H1 (cell line): ENCODE data around the gene EBF3. TPM values are rescaled to one million over a fixed set of nuclear protein-coding genes. Genes with fewer than 3 reads are reported as not detected.

Experiments used
- CTCF ChIA-PET: fragments of 300-600 bp; sonication (Branson Sonifier 250); formaldehyde crosslinking; loops from one replicate; lab custom pipeline; 2021; ENCODE audit not compliant: partially characterized antibody; lab: Charles Lee
- POLR2A ChIA-PET: fragments of 300-600 bp; sonication (Branson Sonifier 250); formaldehyde crosslinking; loops from one replicate; lab custom pipeline; 2021; ENCODE audit warnings: inconsistent platforms; ENCODE audit not compliant: partially characterized antibody; lab: Charles Lee
- DNase-seq, 2 experiments: peaks; one replicate each; pipeline versions ENCODE4 v3.0.0 to v3.0.0-alpha.2; 2010 to 2022; ENCODE audit warnings: low spot score in 2 of 2, low read depth in 1 of 2, mixed read lengths in 1 of 2
- FAIRE-seq: peaks from 2 replicates; lab custom pipeline; 2011; peaks lifted over from hg19 to GRCh38; lab: Jason Lieb, UNC
- H2AFZ ChIP-seq: 2 replicates; pipeline ENCODE4 v1.8.1; 2012; ENCODE audit warnings: low read length, inconsistent platforms
- H2AK5ac ChIP-seq: 2 replicates; pipeline ENCODE4 v1.6.1; 2013; ENCODE audit warnings: low read depth, low read length
- H2BK120ac ChIP-seq: replicated peaks from 2 replicates; pipeline ENCODE3; 2013; ENCODE audit warnings: low read depth, low read length, inconsistent platforms
- H2BK12ac ChIP-seq: 2 replicates; pipeline ENCODE4 v1.6.1; 2013; ENCODE audit warnings: low read depth, low read length
- H2BK15ac ChIP-seq: 2 replicates; pipeline ENCODE4 v1.6.1; 2013; ENCODE audit warnings: low read length
- H2BK20ac ChIP-seq: 2 replicates; pipeline ENCODE4 v1.6.1; 2013; ENCODE audit warnings: low read length
- H2BK5ac ChIP-seq: 2 replicates; pipeline ENCODE4 v1.6.1; 2013; ENCODE audit warnings: low read depth, low read length
- H3K14ac ChIP-seq: 2 replicates; pipeline ENCODE4 v1.6.1; 2013; ENCODE audit warnings: inconsistent platforms; ENCODE audit not compliant: insufficient read length
- H3K18ac ChIP-seq: 2 replicates; pipeline ENCODE4 v1.6.1; 2013; ENCODE audit warnings: low read length; ENCODE audit errors: extremely low read depth
- H3K23ac ChIP-seq: 2 replicates; pipeline ENCODE4 v1.6.1; 2013; ENCODE audit warnings: inconsistent platforms; ENCODE audit not compliant: insufficient read length
- H3K23me2 ChIP-seq: 2 replicates; pipeline ENCODE4 v1.6.1; 2013; ENCODE audit warnings: low read depth, low read length
- H3K27ac ChIP-seq: 2 replicates; pipeline ENCODE4 v1.6.1; 2011; ENCODE audit warnings: low read depth, low read length, inconsistent platforms
- H3K27me3 ChIP-seq, 4 experiments: replicated peaks in 1 of 4; 1 replicate in 1 of 4; 2 replicates in 3 of 4; pipeline versions ENCODE4 v1.6.1 to v1.8.1; 2011 to 2013; ENCODE audit warnings: low read length in 3 of 4, mild to moderate bottlenecking in 3 of 4, inconsistent platforms in 2 of 4, mixed read lengths in 2 of 4, moderate library complexity in 1 of 4; ENCODE audit not compliant: control insufficient read depth in 3 of 4, insufficient read depth in 3 of 4; ENCODE audit errors: extremely low read depth in 1 of 4
- H3K36me3 ChIP-seq, 4 experiments: 2 replicates each; pipeline versions ENCODE4 v1.6.1 to v1.8.1; 2011 to 2013; ENCODE audit warnings: mild to moderate bottlenecking in 4 of 4, low read length in 3 of 4, moderate library complexity in 2 of 4, control low read depth in 1 of 4, inconsistent platforms in 1 of 4; ENCODE audit not compliant: insufficient read depth in 4 of 4, control insufficient read depth in 2 of 4
- H3K4ac ChIP-seq: replicated peaks from 2 replicates; pipeline ENCODE3; 2013; ENCODE audit warnings: low read length, low read depth, mixed read lengths, inconsistent platforms; ENCODE audit not compliant: insufficient read length
- H3K4me1 ChIP-seq, 4 experiments: replicated peaks in 1 of 4; 1 replicate in 1 of 4; 2 replicates in 3 of 4; pipeline versions ENCODE4 v1.6.1 to v1.8.1; 2011 to 2013; ENCODE audit warnings: low read length in 3 of 4, inconsistent platforms in 2 of 4, mixed read lengths in 1 of 4; ENCODE audit not compliant: insufficient read depth in 4 of 4, control insufficient read depth in 3 of 4
- H3K4me2 ChIP-seq, 2 experiments: 2 replicates each; pipeline versions ENCODE4 v1.6.1 to v1.8.1; 2011 to 2013; ENCODE audit warnings: low read depth in 2 of 2, low read length in 2 of 2, control low read depth in 1 of 2, inconsistent platforms in 1 of 2, mild to moderate bottlenecking in 1 of 2; ENCODE audit not compliant: insufficient read depth in 1 of 2
- H3K4me3 ChIP-seq, 4 experiments: fragments of 200-600, 300-600 bp in 1 of 4; sonication (generic), shearing (Covaris generic), sonication (Bioruptor Twin) in 1 of 4; 2 replicates each; pipeline versions ENCODE4 v1.5.1 to v1.8.1; 2011 to 2016; ENCODE audit warnings: low read length in 4 of 4, low read depth in 3 of 4, control low read depth in 2 of 4, inconsistent platforms in 2 of 4, mild to moderate bottlenecking in 2 of 4, mixed read lengths in 1 of 4, moderate library complexity in 1 of 4; ENCODE audit not compliant: insufficient read depth in 2 of 4; ENCODE audit errors: extremely low read depth in 1 of 4
- H3K56ac ChIP-seq: replicated peaks from 2 replicates; pipeline ENCODE3; 2013; ENCODE audit warnings: low read depth, mild to moderate bottlenecking, mixed read lengths, low read length, inconsistent platforms; ENCODE audit not compliant: insufficient read length
- H3K79me1 ChIP-seq: 2 replicates; pipeline ENCODE4 v1.6.1; 2013; ENCODE audit warnings: low read depth, low read length, control low read depth
- H3K79me2 ChIP-seq, 2 experiments: 2 replicates each; pipeline versions ENCODE4 v1.6.1 to v1.8.1; 2012 to 2013; ENCODE audit warnings: low read length in 2 of 2, mild to moderate bottlenecking in 2 of 2, inconsistent platforms in 1 of 2; ENCODE audit not compliant: insufficient read depth in 2 of 2, control insufficient read depth in 1 of 2
- H3K9ac ChIP-seq, 4 experiments: replicated peaks in 1 of 4; 1 replicate in 1 of 4; 2 replicates in 3 of 4; pipeline versions ENCODE4 v1.6.1 to v1.8.1; 2011 to 2013; ENCODE audit warnings: low read depth in 3 of 4, low read length in 3 of 4, control low read depth in 2 of 4, mild to moderate bottlenecking in 2 of 4, moderate library complexity in 2 of 4, inconsistent platforms in 1 of 4; ENCODE audit errors: extremely low read depth in 1 of 4
- H3K9me3 ChIP-seq, 2 experiments: 2 replicates each; pipeline versions ENCODE4 v1.6.1 to v1.8.1; 2012 to 2013; ENCODE audit warnings: mild to moderate bottlenecking in 2 of 2, moderate library complexity in 2 of 2, control low read depth in 1 of 2, inconsistent platforms in 1 of 2, low read depth in 1 of 2, low read length in 1 of 2, mixed read lengths in 1 of 2; ENCODE audit not compliant: insufficient read depth in 2 of 2
- H4K20me1 ChIP-seq, 2 experiments: replicated peaks in 1 of 2; 2 replicates each; pipeline versions ENCODE3 to v1.8.1; 2011 to 2013; ENCODE audit warnings: inconsistent platforms in 2 of 2, low read length in 2 of 2, mild to moderate bottlenecking in 1 of 2; ENCODE audit not compliant: insufficient read depth in 2 of 2, control insufficient read depth in 1 of 2
- H4K5ac ChIP-seq: 2 replicates; pipeline ENCODE4 v1.6.1; 2013; ENCODE audit warnings: low read length, low read depth, mixed read lengths, inconsistent platforms; ENCODE audit not compliant: insufficient read length
- H4K8ac ChIP-seq: 2 replicates; pipeline ENCODE4 v1.8.0; 2013; ENCODE audit warnings: mild to moderate bottlenecking, moderate library complexity, low read length, inconsistent platforms; ENCODE audit not compliant: insufficient read depth; ENCODE audit errors: extremely low read depth
- H4K91ac ChIP-seq: replicated peaks from 2 replicates; pipeline ENCODE3; 2013; ENCODE audit warnings: low read length, mixed read lengths, inconsistent platforms; ENCODE audit not compliant: insufficient read length
- PHF8 ChIP-seq: fragments of 200-600 bp; sonication (generic); conservative IDR thresholded peaks from 2 replicates; pipeline ENCODE4 v1.7.1; 2012; ENCODE audit warnings: low read depth, mild to moderate bottlenecking, inconsistent platforms, low read length, moderate library complexity
- WGBS, 2 experiments: shearing (Covaris generic) in 1 of 2; methylation state at CpG; one replicate each; pipeline versions ENCODE4 v1.1.6 to v1.1.7; 2013 to 2015; ENCODE audit warnings: low lambda C conversion rate in 2 of 2, mixed read lengths in 2 of 2, inconsistent platforms in 1 of 2, low coverage in 1 of 2, missing lambda C conversion rate in 1 of 2; ENCODE audit not compliant: insufficient replicate concordance in 2 of 2, insufficient coverage in 1 of 2, insufficient read length in 1 of 2; ENCODE audit errors: extremely low coverage in 1 of 2, missing lambda C conversion rate in 1 of 2; 5-methylcytosine and 5-hydroxymethylcytosine counted together
- polyA plus RNA-seq, 7 experiments: library from polyadenylated mRNA; depleted of rRNA in 3 of 7; stranded (reverse) in 5 of 7; unstranded in 2 of 7; fragments of >200 nt in 5 of 7; fragments of 200-250 nt in 2 of 7; gene quantifications; 1 replicate in 5 of 7; 2 replicates in 1 of 7; 4 replicates in 1 of 7; pipeline versions ENCODE4 v1.2.1 to v1.2.3, GENCODE V29; 2011 to 2013; ENCODE audit warnings: missing spikeins in 2 of 7, mixed read lengths in 2 of 7
- total RNA-seq: library from RNA; stranded (reverse); fragmentation: NEBNext Ultra II Directional; extraction: Animal tissue kit (Norgen Biotek cat#: 25700); gene quantifications from 2 replicates; pipeline ENCODE4 v1.2.1, GENCODE V29; 2021
- TF ChIP-seq, protein P1 (sequence below): IDR thresholded peaks from 2 replicates; pipeline ENCODE4 v1.6.1; 2011; ENCODE audit warnings: low read length, improper control_type of control experiment

The EBF3 gene
- total and polyA plus RNA-seq, 2 of the 8 experiments (the other 6 are each of a cell fraction or from before 2014, with no cell fraction given) = 0.08 to 0.26 TPM

DNA sequence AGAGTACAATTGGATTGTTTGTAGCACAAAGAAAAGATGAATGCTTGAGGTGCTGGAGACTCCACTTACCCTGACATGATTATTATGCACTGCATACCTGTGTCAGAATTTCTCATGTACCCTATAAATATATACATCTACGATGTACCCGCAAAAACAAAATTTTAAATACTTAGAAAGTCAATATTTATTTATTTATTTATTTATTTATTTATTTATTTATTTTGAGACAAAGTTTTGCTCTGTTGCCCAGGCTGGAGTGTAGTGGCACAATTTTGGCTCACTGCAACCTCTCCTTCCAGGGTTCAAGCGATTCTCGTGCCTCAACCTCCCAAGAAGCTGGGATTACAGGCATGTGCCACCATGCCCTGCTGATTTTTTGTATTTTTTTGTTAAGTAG is 35.1 kb upstream of the EBF3 start:
- TF ChIP-seq, protein P1, sequence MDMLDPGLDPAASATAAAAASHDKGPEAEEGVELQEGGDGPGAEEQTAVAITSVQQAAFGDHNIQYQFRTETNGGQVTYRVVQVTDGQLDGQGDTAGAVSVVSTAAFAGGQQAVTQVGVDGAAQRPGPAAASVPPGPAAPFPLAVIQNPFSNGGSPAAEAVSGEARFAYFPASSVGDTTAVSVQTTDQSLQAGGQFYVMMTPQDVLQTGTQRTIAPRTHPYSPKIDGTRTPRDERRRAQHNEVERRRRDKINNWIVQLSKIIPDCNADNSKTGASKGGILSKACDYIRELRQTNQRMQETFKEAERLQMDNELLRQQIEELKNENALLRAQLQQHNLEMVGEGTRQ = no peak
- TF ChIP-seq PHF8 = no peak
- 100% methylated on average over 4 of the region's 4 CpGs; no CpG with 5 or more reads in 1 of the 2 experiments for WGBS, 2 experiments
- Histone ChIP-seq H3K27me3 (no peaks in the 10 kb centered on the region), H3K36me3 (no peaks in the 10 kb centered on the region), H2AFZ (no peak overlapping the region), H3K79me2 (no peaks in the 10 kb centered on the region), H3K4me1 (no peaks in the 10 kb centered on the region), H3K27ac (no peak overlapping the region), H2BK12ac (no peak overlapping the region), H4K20me1 (no peaks in the 10 kb centered on the region), H3K9me3 (no peaks in the 10 kb centered on the region; a peak in 1 of 4 replicates), H2BK120ac (no peak overlapping the region), H2BK5ac (no peak overlapping the region), H2BK20ac (no peak overlapping the region), H3K9ac (no peak overlapping the region), H3K56ac (no peak overlapping the region), H3K4ac (no peak overlapping the region), H3K23ac (no peak overlapping the region), H3K23me2 (no peaks in the 10 kb centered on the region), H3K4me2 (no peak overlapping the region), H3K79me1 (no peaks in the 10 kb centered on the region), H4K5ac (no peak overlapping the region), H3K14ac (no peak overlapping the region), H3K18ac (no peak overlapping the region), H2BK15ac (no peak overlapping the region), H4K8ac (no peak overlapping the region), H4K91ac (no peak overlapping the region), H2AK5ac (no peak overlapping the region), H3K4me3 (no peak overlapping the region)
- FAIRE-seq (no peak), DNase-seq (no peak)
- CTCF ChIA-PET = no interaction called here
- POLR2A ChIA-PET = no interaction called here
